Activated T-cell treated with anti-CD3 and anti-CD28 coated beads, Interleukin-2, amount 50 U/mL, for 4 hours (primary cell): ENCODE measurements around the gene TMEM179. TPM values are rescaled to one million over a fixed set of nuclear protein-coding genes. Genes with fewer than 3 reads are reported as not detected.
A peak's percentile ranks its signal among the peaks of the same experiment; 100 is the strongest.
"Not testable (repeated sequence)": the region's sequence is repeated elsewhere in the genome, so short reads cannot be mapped to it uniquely, and the experiment has no call there.

Experiments
- ATAC-seq, 2 donors: fragments of 200-7000 bp; cut with Tn5 transposase; one replicate each; pipeline ENCODE4 v1.10.0; 2021
- DNase-seq: peaks from one replicate; pipeline ENCODE4 v3.0.0-alpha.2; 2020
- H3K27me3 Mint-ChIP-seq: one replicate; pipeline ENCODE4 v1.8.0; 2021; ENCODE audit warnings: low read depth, mixed read lengths
- H3K36me3 Mint-ChIP-seq: one replicate; pipeline ENCODE4 v1.8.0; 2022; ENCODE audit warnings: mixed read lengths; ENCODE audit not compliant: insufficient read depth
- H3K4me1 Mint-ChIP-seq: one replicate; pipeline ENCODE4 v1.8.0; 2021; ENCODE audit warnings: low read depth, mixed read lengths
- H3K4me3 Mint-ChIP-seq: one replicate; pipeline ENCODE4 v1.8.0; 2021; ENCODE audit warnings: mild to moderate bottlenecking, moderate library complexity, mixed read lengths
- H3K9me3 Mint-ChIP-seq: one replicate; pipeline ENCODE4 v1.8.0; 2021; ENCODE audit warnings: mixed read lengths
- total RNA-seq, 3 donors: library from RNA; stranded (reverse); gene quantifications; one replicate each; pipeline ENCODE4 v1.2.1, GENCODE V29; 2021

TMEM179 gene
- not detected for total RNA-seq

DNA sequence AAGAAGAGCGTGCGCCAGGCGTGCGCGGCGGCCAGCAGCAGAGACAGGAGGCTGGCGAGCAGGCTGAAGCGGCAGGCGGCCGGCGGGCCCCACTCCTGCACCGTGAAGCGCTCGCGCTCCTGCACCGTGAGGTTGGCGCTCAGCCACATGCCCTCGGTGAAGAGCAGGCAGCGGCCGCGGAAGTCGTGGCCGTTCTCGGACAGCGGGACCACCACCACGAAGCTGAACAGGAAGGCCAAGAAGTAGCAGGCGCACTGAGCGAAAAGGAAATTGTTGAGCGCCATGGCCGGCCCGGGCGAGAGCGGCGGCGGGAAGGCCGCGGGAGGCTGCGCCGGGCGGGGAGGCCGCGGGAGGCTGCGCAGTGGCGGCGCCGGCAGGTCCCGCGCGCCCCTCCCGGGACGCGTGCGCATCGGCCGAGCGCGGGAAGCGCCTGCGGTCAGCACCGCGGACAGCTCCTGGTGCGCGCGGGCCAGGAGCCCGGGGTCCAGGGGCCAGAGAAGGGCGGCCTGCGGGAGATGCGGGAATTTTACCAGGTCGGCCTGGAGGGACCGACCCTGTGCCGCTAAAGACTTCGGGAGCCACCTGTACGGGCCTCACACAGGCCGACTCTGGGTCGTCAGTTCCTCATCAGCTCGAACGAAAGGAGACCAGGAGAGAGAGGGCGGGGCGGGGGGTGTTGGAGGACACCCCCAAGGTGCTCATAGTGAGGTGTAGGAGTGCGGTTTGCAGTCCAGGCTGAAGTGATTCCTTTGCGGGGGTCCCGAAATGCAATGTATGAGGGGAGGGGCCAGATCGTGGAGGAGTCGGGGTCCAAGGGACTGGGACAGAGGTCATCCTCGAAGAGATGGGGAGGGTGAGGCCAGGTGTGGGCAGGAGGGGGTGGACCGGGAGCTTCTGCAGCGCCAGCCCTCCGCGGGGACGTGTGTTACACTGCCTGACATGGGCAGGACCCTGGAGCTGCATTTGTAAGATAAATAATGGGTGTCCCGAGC is at the start of gene TMEM179:
Gene TMEM179 (minus strand): TSS at position 315 of the 992 bp plus-strand sequence. CDS start 31 bp downstream, at position 284.
- Mint-ChIP-seq H3K36me3 (no peaks in the 10 kb centered on the region), H3K4me3 (no peak within 1 kb of the TSS), H3K27me3 (peaks cover 66% of the 10 kb centered on the region), H3K4me1 (peaks cover 3% of the 10 kb centered on the region), H3K9me3 (no peaks in the 10 kb centered on the region)
- DNase-seq (no peak), ATAC-seq (peak in 1 of 2 donors; percentile 62)

GRCh38 chr14:104654119-104654518 is 49.5 kb upstream of the TMEM179 start:
- H3K4me1 Mint-ChIP-seq = peaks cover 20% of the 10 kb centered on the region
- H3K4me3 Mint-ChIP-seq = no peak overlapping the region
- no peaks in the 10 kb centered on the region for H3K36me3 Mint-ChIP-seq
- ATAC-seq (no peak), DNase-seq (no peak)
- H3K27me3 Mint-ChIP-seq = peaks cover 6% of the 10 kb centered on the region
- no peaks in the 10 kb centered on the region for H3K9me3 Mint-ChIP-seq

DNA sequence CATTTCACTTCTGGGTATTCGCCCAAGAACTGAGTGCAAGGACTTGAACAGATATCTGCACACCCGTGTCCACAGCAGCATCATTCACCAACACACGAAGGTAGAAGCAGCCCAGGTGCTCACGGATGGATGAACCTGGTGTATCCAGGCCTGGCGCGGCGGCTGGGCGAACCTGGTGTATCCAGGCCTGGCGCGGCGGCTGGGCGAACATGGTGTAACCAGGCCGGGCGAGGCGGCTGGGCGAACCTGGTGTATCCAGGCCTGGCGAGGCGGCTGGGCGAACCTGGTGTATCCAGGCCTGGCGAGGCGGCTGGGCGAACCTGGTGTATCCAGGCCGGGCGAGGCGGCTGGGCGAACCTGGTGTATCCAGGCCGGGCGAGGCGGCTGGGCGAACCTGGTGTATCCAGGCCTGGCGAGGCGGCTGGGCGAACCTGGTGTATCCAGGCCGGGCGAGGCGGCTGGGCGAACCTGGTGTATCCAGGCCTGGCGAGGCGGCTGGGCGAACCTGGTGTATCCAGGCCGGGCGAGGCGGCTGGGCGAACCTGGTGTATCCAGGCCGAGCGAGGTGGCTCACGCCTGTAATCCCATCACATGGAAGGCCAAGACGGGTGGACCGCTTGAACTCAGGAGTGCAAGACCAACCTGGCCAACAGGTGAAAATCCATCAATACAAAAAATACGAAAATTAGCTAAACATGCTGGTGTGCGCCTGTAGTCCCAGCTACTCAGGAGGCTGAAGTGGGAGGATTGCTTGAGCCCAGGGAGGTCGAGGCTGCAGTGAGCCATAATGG is 48.8 kb upstream of the TMEM179 start:
- H3K9me3 Mint-ChIP-seq, ATAC-seq, H3K36me3 Mint-ChIP-seq, H3K4me3 Mint-ChIP-seq, DNase-seq, H3K27me3 Mint-ChIP-seq: not testable (repeated sequence)
- H3K4me1 Mint-ChIP-seq = peaks cover 18% of the 10 kb centered on the region

DNA sequence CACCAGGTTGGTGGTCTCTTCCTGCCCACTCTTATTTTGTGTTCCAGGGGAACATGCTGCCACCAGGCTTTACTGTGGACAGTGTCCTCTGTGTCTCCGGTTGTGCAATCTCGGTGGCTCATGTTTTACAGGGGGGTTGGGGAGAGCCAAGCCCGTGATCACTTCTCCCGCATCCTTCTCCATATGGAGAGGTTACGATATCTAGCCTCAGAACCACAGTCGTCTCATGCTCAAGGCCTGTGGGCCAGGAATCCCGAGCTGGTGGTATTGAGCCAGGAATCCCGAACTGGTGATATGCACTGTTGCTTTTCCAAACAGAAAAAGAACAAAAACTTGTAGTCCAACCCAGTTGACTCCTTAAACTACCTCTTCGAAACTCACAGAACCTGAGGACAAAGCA is 47.8 kb upstream of the TMEM179 start:
- ATAC-seq (no peak), DNase-seq (no peak)
- Mint-ChIP-seq H3K36me3 (no peaks in the 10 kb centered on the region), H3K9me3 (no peaks in the 10 kb centered on the region), H3K27me3 (peaks cover 6% of the 10 kb centered on the region), H3K4me3 (no peak overlapping the region), H3K4me1 (peaks cover 12% of the 10 kb centered on the region)

- H3K27me3 Mint-ChIP-seq = peaks cover 6% of the 10 kb centered on the region
- H3K4me3 Mint-ChIP-seq = no peak overlapping the region
- ATAC-seq (no peak), DNase-seq (no peak)
- H3K9me3 Mint-ChIP-seq = no peaks in the 10 kb centered on the region
- H3K4me1 Mint-ChIP-seq = peaks cover 11% of the 10 kb centered on the region
- no peaks in the 10 kb centered on the region for H3K36me3 Mint-ChIP-seq
Measured at GRCh38 chr14:104651876-104652260, 47.3 kb upstream of the TMEM179 start.

DNA sequence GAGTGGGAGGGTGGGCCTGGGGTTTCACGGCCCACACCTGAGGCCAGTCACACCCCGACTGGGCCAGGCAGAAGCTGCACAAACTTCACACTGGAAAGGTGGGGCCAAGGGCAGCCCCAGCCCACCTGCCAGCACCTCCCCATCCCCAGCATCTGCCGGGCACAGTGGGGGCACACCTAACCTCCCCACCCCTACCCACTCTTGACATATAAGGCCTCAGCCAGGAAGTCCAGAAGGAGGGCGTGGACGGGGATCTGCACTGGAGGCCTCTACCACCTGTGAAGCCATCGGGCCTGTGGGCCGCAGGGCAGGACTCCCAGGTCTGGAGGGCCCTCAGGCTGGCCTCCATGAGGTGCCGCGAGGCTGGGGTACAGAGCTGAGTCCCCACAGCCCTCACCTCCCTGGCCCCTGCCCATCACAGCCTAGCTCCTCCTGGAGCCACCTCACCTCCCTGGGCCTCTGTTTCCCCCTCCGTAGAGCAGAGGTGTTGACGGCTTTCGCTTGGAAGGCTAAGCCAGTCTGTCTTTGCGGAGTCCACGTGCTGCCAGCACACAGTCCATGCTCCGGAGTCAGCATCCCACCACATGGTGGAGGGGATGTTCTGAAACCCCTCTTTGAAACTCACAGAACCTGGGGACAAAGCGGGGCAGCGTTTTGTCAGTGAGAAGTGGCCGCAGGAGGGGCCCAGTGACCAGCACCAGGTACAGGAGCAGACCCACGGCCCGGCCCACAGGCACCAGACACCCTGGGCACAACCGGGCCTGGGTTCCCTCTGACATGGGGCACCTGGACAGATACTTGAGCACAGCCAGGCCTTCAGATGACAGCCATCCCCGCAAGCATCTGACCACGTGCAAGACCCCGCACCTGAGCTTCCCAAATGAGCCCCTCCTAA is 46.7 kb upstream of the TMEM179 start:
- H3K36me3 Mint-ChIP-seq = no peaks in the 10 kb centered on the region
- DNase-seq = no peak
- peaks cover 5% of the 10 kb centered on the region for H3K4me1 Mint-ChIP-seq
- no peaks in the 10 kb centered on the region for H3K9me3 Mint-ChIP-seq
- no peak overlapping the region for H3K4me3 Mint-ChIP-seq
- ATAC-seq = no peak
- peaks cover 6% of the 10 kb centered on the region for H3K27me3 Mint-ChIP-seq

DNA sequence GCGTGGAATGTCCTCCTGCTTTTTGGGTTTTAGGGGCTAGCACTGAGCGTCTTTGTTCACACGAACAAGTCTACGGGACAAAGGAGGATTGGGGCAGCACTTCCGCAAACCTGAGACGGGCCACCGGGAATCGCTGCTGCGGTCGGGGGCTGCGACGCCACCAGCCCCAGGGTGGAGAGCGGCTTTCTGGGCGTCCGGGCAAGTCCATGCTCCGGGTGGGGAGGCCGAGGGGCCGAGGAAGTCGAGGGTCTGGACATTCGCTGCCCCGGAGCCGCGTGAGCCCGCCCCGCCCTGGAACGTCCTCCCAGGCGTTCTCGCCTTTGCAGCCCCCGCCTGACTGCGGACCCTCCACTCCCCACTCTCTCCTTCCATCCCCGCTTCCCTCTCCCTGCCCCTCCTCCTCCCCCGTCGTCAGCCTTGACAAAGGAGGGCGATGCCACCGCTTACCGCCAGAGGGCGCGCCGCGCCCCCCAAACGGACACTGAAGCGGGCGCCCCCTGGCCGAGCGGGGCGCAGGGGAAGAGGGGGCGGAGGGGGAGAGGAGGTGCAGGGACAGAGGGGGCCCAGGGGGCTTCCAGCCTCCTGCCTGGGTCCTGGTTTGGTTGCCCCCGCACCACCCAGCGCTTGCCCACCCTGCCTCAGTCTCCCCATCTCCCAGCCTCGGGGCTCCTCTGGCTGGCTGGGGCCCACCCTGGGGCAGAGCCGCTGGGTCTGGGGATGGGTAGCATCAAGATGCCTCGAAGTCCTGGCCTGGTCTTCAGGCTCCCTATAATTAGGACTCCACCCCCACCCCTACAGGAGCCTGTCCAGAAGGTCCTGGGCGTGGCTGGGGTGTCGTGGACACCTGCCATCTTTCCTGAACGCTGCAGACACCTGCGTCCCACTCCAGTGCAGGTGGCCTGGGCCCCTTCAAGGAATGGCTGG is 45.7 kb upstream of the TMEM179 start:
- ATAC-seq (peak; percentile 85 to 92), DNase-seq (peak; percentile 68)
- Mint-ChIP-seq H3K4me1 (peaks cover 2% of the 10 kb centered on the region), H3K27me3 (peaks cover 6% of the 10 kb centered on the region), H3K9me3 (peaks cover under 1% of the 10 kb centered on the region), H3K36me3 (no peaks in the 10 kb centered on the region), H3K4me3 (peak overlapping the region; percentile 56)

- Mint-ChIP-seq H3K4me3 (no peak overlapping the region), H3K4me1 (peaks cover 2% of the 10 kb centered on the region), H3K9me3 (peaks cover 6% of the 10 kb centered on the region), H3K36me3 (no peaks in the 10 kb centered on the region), H3K27me3 (peaks cover 5% of the 10 kb centered on the region)
- ATAC-seq = no peak
- no peak for DNase-seq
Measured at GRCh38 chr14:104647467-104648043, 43.0 kb upstream of the TMEM179 start.

GRCh38 chr14:104644656-104645378 is 40.2 kb upstream of the TMEM179 start:
- no peak overlapping the region for H3K4me3 Mint-ChIP-seq

DNA sequence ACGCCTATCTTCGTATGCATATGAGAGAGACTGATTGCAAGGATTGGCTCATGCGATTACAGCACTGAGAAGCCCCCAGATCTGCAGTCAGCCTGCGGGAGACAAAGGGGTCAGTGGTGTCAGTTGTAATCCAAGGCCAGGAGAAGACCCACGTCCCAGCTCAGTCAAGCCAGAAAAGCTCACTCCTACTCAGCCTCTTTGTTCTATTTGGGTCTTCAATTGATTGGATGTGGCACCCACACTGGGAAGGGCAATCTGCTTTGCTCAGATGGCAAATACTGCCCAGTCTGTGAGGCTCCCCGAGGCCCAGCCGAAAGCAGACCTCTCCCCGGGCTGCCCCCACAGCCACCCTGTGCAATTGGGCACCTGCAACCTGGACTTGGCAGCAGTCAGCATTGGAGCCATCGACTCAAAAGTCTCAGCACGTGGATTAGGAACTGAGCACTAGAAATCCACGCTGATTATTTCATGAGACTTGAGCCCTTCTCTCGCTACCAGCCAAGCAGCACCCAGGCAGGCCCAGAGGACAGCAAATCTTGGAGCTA is 39.6 kb upstream of the TMEM179 start:
- peaks cover 6% of the 10 kb centered on the region for H3K4me1 Mint-ChIP-seq
- no peak for DNase-seq

More at GRCh38 chr14:104644656-104645378, 40.2 kb upstream of the TMEM179 start:
- Mint-ChIP-seq H3K4me1 (peaks cover 6% of the 10 kb centered on the region), H3K36me3 (no peaks in the 10 kb centered on the region), H3K9me3 (peaks cover 6% of the 10 kb centered on the region), H3K27me3 (peaks cover 6% of the 10 kb centered on the region)
- ATAC-seq = no peak
- no peak for DNase-seq

GRCh38 chr14:104643306-104643705 is 38.7 kb upstream of the TMEM179 start:
- no peak for DNase-seq
- Mint-ChIP-seq H3K4me3 (no peak overlapping the region), H3K36me3 (no peaks in the 10 kb centered on the region), H3K4me1 (peaks cover 6% of the 10 kb centered on the region), H3K27me3 (peaks cover 11% of the 10 kb centered on the region), H3K9me3 (peaks cover 6% of the 10 kb centered on the region)
- ATAC-seq = no peak

More for the DNA sequence above, 39.6 kb upstream of the TMEM179 start:
- Mint-ChIP-seq H3K9me3 (peaks cover 6% of the 10 kb centered on the region), H3K27me3 (peaks cover 6% of the 10 kb centered on the region), H3K36me3 (no peaks in the 10 kb centered on the region), H3K4me3 (no peak overlapping the region)
- ATAC-seq = no peak

GRCh38 chr14:104642540-104642868 is 37.9 kb upstream of the TMEM179 start:
- Mint-ChIP-seq H3K36me3 (no peaks in the 10 kb centered on the region), H3K27me3 (peaks cover 19% of the 10 kb centered on the region), H3K4me3 (no peak overlapping the region), H3K4me1 (peaks cover 6% of the 10 kb centered on the region), H3K9me3 (peaks cover 6% of the 10 kb centered on the region)
- ATAC-seq (no peak), DNase-seq (no peak)
